ENCODE measurements around the gene ASTL.

DNA sequence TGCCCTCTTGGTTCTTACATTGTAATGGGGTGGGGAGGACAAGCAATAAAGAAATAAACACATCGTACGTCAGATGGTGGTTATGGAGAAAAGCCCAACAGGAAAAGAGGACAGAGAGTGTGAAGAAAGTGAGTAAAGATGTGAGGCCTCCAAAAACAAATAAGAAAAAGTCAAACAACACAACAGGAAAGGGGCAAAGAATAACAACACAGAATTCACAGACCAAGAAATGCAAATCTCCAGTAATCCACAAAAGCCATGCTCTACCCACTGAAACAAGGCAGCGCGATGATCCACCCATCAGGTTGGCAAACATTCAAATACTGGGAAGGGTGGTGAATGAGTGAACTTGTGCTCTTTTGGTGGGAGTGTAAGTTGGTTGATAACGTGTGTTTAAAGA lies 23.6 kb upstream of the ASTL start:
- TF ChIP-seq EZH2 (IDR thresholded peaks at IDR 0.05; ENCODE audit: borderline replicate concordance, low read depth, low read length) (no peak), POLR2A (conservative IDR thresholded peaks at IDR 0.05) (no peak), CTCF (IDR thresholded peaks at IDR 0.05 in 2 of 3, conservative IDR thresholded peaks at IDR 0.05 in 1 of 3; ENCODE audit: insufficient read depth in 2 of 3, low read depth in 1 of 3, low read length in 3 of 3) (no peak), TCF7L2 (IDR thresholded peaks at IDR 0.05; ENCODE audit: low read depth, low read length) (no peak), ZNF282 (CRISPR knock-in tag; IDR thresholded peaks at IDR 0.05) (no peak), STAT5A (IDR thresholded peaks at IDR 0.05; ENCODE audit: borderline replicate concordance, low read length) (no peak), DDX20 (tag; IDR thresholded peaks at IDR 0.05; ENCODE audit: low read depth) (no peak)
- TF ChIP-seq, protein P1, sequence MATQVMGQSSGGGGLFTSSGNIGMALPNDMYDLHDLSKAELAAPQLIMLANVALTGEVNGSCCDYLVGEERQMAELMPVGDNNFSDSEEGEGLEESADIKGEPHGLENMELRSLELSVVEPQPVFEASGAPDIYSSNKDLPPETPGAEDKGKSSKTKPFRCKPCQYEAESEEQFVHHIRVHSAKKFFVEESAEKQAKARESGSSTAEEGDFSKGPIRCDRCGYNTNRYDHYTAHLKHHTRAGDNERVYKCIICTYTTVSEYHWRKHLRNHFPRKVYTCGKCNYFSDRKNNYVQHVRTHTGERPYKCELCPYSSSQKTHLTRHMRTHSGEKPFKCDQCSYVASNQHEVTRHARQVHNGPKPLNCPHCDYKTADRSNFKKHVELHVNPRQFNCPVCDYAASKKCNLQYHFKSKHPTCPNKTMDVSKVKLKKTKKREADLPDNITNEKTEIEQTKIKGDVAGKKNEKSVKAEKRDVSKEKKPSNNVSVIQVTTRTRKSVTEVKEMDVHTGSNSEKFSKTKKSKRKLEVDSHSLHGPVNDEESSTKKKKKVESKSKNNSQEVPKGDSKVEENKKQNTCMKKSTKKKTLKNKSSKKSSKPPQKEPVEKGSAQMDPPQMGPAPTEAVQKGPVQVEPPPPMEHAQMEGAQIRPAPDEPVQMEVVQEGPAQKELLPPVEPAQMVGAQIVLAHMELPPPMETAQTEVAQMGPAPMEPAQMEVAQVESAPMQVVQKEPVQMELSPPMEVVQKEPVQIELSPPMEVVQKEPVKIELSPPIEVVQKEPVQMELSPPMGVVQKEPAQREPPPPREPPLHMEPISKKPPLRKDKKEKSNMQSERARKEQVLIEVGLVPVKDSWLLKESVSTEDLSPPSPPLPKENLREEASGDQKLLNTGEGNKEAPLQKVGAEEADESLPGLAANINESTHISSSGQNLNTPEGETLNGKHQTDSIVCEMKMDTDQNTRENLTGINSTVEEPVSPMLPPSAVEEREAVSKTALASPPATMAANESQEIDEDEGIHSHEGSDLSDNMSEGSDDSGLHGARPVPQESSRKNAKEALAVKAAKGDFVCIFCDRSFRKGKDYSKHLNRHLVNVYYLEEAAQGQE (IDR thresholded peaks at IDR 0.05; ENCODE audit: borderline replicate concordance): no peak
- TF ChIP-seq, protein P1 (CRISPR knock-in tag; IDR thresholded peaks at IDR 0.05; ENCODE audit: low read depth): no peak
